Endothelial cell (in vitro differentiated cells): ENCODE data around the gene CSRP1. TPM values are rescaled to one million over a fixed set of nuclear protein-coding genes. Genes with fewer than 3 reads are reported as not detected.

Experiments used
- DNase-seq: peaks from one replicate; pipeline ENCODE4 v3.0.0; 2021; ENCODE audit warnings: low spot score
- H3K27ac Mint-ChIP-seq: one replicate; pipeline ENCODE4 v1.8.0; 2021; ENCODE audit warnings: mixed read lengths, inconsistent platforms; ENCODE audit not compliant: unreplicated experiment
- H3K27me3 Mint-ChIP-seq: one replicate; pipeline ENCODE4 v1.8.0; 2021; ENCODE audit warnings: mild to moderate bottlenecking, moderate library complexity, mixed read lengths, inconsistent platforms; ENCODE audit not compliant: unreplicated experiment
- H3K36me3 Mint-ChIP-seq: one replicate; pipeline ENCODE4 v1.8.0; 2021; ENCODE audit warnings: mild to moderate bottlenecking, low read depth, mixed read lengths, inconsistent platforms; ENCODE audit not compliant: unreplicated experiment
- H3K4me1 Mint-ChIP-seq: one replicate; pipeline ENCODE4 v1.8.0; 2021; ENCODE audit warnings: mild to moderate bottlenecking, mixed read lengths, inconsistent platforms; ENCODE audit not compliant: unreplicated experiment
- H3K4me3 Mint-ChIP-seq: one replicate; pipeline ENCODE4 v1.8.0; 2021; ENCODE audit warnings: mild to moderate bottlenecking, mixed read lengths, inconsistent platforms; ENCODE audit not compliant: unreplicated experiment
- H3K9me3 Mint-ChIP-seq: one replicate; pipeline ENCODE4 v1.8.0; 2021; ENCODE audit warnings: mixed read lengths, inconsistent platforms; ENCODE audit not compliant: unreplicated experiment
- total RNA-seq: library from RNA; stranded (reverse); fragmentation: NEBNext Ultra II Directional; extraction: Animal tissue kit (Norgen Biotek cat#: 25700); gene quantifications from one replicate; pipeline ENCODE4 v1.2.1, GENCODE V29; 2021; ENCODE audit not compliant: unreplicated experiment
- TF ChIP-seq, protein P1 (sequence below): fragments of 200-600 bp; sonication (generic); IDR thresholded peaks from one replicate; pipeline ENCODE4 v1.5.0; 2021; ENCODE audit warnings: antibody characterized with exemption; ENCODE audit not compliant: unreplicated experiment

CSRP1 gene
- total RNA-seq, 1 donor from 2014 or later, result 111 TPM

DNA sequence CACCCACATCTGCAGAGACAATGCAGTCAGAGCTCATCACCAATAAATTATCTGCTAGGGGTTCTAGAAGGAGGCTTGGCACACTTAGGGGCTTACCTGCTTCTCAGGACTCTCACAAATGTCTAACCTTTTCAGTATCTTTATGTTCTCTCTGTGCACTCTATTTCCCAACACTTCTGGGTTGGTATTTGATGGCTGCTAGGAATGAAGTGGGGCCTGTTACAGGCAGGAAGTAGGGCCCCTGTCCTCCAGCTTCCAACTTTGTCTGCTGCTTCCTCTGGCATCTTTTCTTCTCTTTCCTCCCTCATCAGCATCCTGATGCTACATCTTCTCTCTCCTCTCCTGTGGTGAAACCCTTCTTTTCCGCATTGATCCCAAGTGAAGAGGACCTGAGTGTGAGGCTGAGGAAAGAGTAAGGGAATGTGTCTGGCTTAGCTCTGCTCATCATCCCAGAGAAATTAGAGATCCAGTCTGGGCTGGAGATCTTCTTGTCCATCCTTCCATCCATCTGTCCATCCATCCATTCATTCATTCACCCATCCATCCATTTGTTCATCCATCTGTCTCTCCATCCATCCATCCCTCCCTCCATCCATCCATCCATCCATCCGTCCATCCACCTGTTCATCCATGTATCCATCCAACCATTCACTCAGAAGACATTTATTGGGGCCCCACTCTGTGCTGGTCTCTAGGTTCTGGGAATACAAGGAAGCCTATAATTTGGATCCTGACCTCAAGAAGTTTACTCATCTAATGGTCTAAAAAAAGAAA, 2.9 kb upstream of the CSRP1 start:
- H3K4me3 Mint-ChIP-seq, result peak overlapping the region; percentile 4
- TF ChIP-seq, protein P1, sequence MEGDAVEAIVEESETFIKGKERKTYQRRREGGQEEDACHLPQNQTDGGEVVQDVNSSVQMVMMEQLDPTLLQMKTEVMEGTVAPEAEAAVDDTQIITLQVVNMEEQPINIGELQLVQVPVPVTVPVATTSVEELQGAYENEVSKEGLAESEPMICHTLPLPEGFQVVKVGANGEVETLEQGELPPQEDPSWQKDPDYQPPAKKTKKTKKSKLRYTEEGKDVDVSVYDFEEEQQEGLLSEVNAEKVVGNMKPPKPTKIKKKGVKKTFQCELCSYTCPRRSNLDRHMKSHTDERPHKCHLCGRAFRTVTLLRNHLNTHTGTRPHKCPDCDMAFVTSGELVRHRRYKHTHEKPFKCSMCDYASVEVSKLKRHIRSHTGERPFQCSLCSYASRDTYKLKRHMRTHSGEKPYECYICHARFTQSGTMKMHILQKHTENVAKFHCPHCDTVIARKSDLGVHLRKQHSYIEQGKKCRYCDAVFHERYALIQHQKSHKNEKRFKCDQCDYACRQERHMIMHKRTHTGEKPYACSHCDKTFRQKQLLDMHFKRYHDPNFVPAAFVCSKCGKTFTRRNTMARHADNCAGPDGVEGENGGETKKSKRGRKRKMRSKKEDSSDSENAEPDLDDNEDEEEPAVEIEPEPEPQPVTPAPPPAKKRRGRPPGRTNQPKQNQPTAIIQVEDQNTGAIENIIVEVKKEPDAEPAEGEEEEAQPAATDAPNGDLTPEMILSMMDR, result no peak
- no peaks in the 10 kb centered on the region for H3K36me3 Mint-ChIP-seq
- no peak overlapping the region for H3K27ac Mint-ChIP-seq
- no peaks in the 10 kb centered on the region for H3K9me3 Mint-ChIP-seq
- peaks cover 58% of the 10 kb centered on the region for H3K4me1 Mint-ChIP-seq
- DNase-seq, result no peak
- peaks cover 15% of the 10 kb centered on the region for H3K27me3 Mint-ChIP-seq

DNA sequence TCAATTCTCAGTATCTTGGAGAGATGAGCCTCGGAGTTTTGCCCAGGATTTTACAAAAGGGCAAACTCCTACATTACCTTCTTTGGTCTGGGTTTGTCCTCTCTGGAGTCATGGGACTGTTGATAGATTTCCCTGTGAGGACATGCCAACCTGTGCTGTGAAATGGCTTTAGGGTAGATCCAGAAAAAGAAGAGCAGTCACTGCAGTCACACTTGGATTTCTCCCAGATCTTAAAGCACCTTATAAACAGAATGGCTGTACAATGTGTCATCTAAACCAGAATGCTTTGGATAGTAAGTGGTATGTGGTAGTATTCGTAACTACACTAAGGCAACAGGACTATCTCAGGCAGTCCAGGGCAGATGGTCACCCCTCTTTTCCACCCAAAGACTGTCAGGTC, 1.9 kb upstream of the CSRP1 start:
- no peak for DNase-seq
- no peaks in the 10 kb centered on the region for H3K36me3 Mint-ChIP-seq
- H3K27ac Mint-ChIP-seq, result no peak overlapping the region
- H3K9me3 Mint-ChIP-seq, result no peaks in the 10 kb centered on the region
- TF ChIP-seq, protein P1, result no peak
- peaks cover 15% of the 10 kb centered on the region for H3K27me3 Mint-ChIP-seq
- peaks cover 68% of the 10 kb centered on the region for H3K4me1 Mint-ChIP-seq
- H3K4me3 Mint-ChIP-seq, result no peak overlapping the region

DNA sequence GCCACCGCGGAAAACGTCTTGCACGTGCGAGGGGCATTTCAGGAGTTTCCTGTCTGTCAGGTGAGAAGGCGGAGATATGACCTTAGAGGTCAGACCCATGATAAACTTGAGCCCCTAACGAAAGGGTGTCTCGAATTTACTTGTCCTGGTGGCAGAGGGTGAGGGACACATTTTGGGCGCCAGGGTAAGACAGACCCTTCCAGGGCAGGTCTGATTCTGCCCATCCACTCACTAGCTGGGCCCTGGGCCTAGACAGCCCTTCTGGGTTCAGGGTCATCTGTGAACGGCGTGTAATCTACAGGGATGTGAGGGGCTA, 395 bp upstream of the CSRP1 start:
- Mint-ChIP-seq H3K4me1 (peaks cover 69% of the 10 kb centered on the region), H3K36me3 (no peaks in the 10 kb centered on the region), H3K27me3 (peaks cover 15% of the 10 kb centered on the region), H3K27ac (no peak overlapping the region), H3K4me3 (peak overlapping the region; percentile 79), H3K9me3 (no peaks in the 10 kb centered on the region)
- no peak for DNase-seq
- TF ChIP-seq, protein P1, result no peak

DNA sequence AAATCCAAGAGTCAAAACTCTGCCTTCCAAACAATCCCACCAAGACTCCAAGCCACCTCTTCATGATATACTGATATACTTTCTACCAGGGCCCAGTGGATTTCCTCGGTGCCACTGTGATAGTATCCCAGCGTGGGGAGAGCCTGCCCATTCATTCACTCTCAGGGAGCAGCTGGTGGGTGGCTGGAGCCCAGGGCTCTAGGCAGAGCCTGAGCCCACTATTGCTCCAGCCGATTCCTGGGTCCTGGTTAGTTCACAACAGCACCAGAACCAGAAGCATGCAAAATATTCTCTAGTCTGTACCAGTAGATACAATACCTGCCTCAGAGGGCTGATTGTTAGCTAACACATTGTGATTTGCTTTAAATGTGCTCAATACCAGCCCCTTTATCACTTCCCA, 831 bp downstream of the CSRP1 start:
- Mint-ChIP-seq H3K27me3 (peaks cover 15% of the 10 kb centered on the region), H3K4me3 (peak overlapping the region; percentile 89), H3K9me3 (no peaks in the 10 kb centered on the region), H3K36me3 (no peaks in the 10 kb centered on the region), H3K27ac (peak overlapping the region; percentile 98), H3K4me1 (peaks cover 68% of the 10 kb centered on the region)
- TF ChIP-seq, protein P1, result no peak
- no peak for DNase-seq

DNA sequence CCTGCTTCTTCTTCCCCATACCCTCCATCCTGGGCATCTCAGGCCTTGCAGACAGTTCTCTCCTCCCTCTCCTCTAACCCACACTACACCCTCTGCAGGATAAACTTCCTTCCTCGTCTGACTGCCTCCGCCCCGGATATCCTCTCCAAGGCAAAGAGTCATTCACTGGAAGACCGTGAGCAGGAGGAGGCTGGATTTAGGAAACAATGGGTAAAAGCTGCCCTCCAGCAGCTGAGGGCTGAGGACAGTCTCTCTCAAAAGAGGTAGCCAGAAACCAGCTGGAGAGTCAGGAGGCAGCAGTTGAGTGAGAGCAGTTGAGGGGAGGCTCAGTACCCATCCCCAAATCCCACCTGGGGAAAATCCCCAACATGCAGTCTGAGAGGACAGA, 1.4 kb downstream of the CSRP1 start:
- peak overlapping the region; percentile 89 for H3K4me3 Mint-ChIP-seq
- H3K27ac Mint-ChIP-seq, result peak overlapping the region; percentile 98
- peaks cover 15% of the 10 kb centered on the region for H3K27me3 Mint-ChIP-seq
- peak; percentile 44 for DNase-seq
- H3K4me1 Mint-ChIP-seq, result peaks cover 71% of the 10 kb centered on the region
- TF ChIP-seq, protein P1, result no peak
- no peaks in the 10 kb centered on the region for H3K9me3 Mint-ChIP-seq
- no peaks in the 10 kb centered on the region for H3K36me3 Mint-ChIP-seq
